Fibroblast of pulmonary artery (primary cell): ENCODE data around the gene ZNF532.

Experiments
- DNase-seq: peaks from one replicate; pipeline ENCODE4 v3.0.0-alpha.2; 2010; ENCODE audit warnings: low read depth
- H3K4me3 ChIP-seq: replicated peaks from 2 replicates; pipeline ENCODE4 v1.5.1; 2011; ENCODE audit warnings: low read depth, mild to moderate bottlenecking, control low read depth, low read length, moderate library complexity
- CTCF ChIP-seq: IDR thresholded peaks from 2 replicates; pipeline ENCODE4 v1.5.1; 2011; ENCODE audit warnings: mild to moderate bottlenecking, control low read depth, low read length, inconsistent platforms; ENCODE audit errors: missing control alignments

The ZNF532 gene

GRCh38 chr18:58882044-58882443 is 17.4 kb downstream of the ZNF532 start:
- DNase-seq: peak; percentile 55
- TF ChIP-seq CTCF: no peak
- no peak overlapping the region for H3K4me3 ChIP-seq

- TF ChIP-seq CTCF: no peak
- no peak overlapping the region for H3K4me3 ChIP-seq
- DNase-seq: peak; percentile 31
These were observed 18.0 kb downstream of the ZNF532 start for GRCh38 chr18:58882686-58883085.

GRCh38 chr18:58884680-58885079 is 20.0 kb downstream of the ZNF532 start:
- H3K4me3 ChIP-seq: no peak overlapping the region
- no peak for TF ChIP-seq CTCF
- DNase-seq: no peak

GRCh38 chr18:58886431-58886830 is 21.8 kb downstream of the ZNF532 start:
- TF ChIP-seq CTCF: no peak
- no peak overlapping the region for H3K4me3 ChIP-seq
- no peak for DNase-seq

DNA sequence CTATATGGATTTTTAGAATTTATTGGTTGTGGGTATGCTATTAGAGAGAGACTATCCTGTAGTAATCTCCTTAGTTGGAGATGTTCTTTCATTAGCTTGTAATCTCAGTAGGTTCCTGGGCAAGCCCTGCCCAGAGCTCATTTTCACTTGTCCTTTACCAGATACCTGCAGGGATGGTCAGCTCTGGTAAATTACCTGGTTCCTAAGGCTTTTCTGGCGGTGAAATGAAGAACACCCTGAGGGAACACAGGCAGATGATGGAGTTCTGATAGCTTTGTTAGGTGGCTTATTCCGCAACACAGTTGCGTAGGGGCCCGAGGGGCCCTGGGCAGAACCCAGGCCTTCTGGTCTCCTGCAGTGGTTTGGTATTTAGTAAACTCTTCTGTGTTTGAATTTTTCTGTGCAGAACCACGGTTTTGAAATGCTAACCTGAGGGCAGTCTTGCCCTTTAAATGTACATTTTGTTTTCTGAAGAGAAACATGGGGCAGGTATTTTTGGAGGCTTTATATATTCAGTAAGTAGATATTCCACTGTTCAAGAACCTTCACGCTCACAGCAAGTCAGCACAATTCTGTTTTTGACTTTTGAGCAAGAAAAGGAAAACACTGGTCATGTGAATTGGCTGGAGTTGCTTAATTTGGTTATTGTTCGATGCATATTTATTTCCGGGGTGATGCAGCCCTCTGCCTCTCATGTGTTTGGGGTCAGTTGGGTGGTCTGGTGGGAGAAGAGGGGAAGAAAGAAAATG is 22.4 kb downstream of the ZNF532 start:
- TF ChIP-seq CTCF: no peak
- no peak overlapping the region for H3K4me3 ChIP-seq
- DNase-seq: no peak

- DNase-seq: peak; percentile 79
- no peak for TF ChIP-seq CTCF
- H3K4me3 ChIP-seq: no peak overlapping the region
These were observed 22.9 kb downstream of the ZNF532 start for GRCh38 chr18:58887613-58887963.

DNA sequence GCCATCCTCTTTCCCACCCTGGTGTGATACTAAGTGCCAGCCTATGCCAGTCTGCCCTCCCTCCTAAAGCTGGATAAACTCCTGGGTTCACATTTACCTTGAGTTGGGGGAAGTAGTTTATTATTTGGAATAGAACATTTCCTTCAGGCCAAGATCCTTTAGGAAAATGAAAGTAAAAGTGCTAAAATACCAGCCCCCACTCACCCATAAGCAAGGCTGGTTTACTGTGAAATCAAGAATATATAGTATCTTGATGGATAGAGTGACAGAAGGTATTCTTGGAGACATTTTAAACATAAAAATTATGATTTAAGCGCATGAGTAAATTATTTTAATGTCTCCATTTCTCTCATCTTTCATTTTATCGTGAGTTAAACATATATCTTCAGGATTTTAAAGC is 27.1 kb downstream of the ZNF532 start:
- no peak for DNase-seq
- no peak for TF ChIP-seq CTCF
- peak overlapping the region; percentile 16 for H3K4me3 ChIP-seq
